Measurements from ENCODE around the gene BCAP29.

GRCh38 chr7:107564553-107565298 lies 15.3 kb upstream of the BCAP29 start:
- TF ChIP-seq EZH2phosphoT487 (IDR thresholded peaks at IDR 0.05) = no peak
- TF ChIP-seq EZH2 (IDR thresholded peaks at IDR 0.05) = no peak
- TF ChIP-seq, protein P1, sequence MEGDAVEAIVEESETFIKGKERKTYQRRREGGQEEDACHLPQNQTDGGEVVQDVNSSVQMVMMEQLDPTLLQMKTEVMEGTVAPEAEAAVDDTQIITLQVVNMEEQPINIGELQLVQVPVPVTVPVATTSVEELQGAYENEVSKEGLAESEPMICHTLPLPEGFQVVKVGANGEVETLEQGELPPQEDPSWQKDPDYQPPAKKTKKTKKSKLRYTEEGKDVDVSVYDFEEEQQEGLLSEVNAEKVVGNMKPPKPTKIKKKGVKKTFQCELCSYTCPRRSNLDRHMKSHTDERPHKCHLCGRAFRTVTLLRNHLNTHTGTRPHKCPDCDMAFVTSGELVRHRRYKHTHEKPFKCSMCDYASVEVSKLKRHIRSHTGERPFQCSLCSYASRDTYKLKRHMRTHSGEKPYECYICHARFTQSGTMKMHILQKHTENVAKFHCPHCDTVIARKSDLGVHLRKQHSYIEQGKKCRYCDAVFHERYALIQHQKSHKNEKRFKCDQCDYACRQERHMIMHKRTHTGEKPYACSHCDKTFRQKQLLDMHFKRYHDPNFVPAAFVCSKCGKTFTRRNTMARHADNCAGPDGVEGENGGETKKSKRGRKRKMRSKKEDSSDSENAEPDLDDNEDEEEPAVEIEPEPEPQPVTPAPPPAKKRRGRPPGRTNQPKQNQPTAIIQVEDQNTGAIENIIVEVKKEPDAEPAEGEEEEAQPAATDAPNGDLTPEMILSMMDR (IDR thresholded peaks at IDR 0.05) = no peak
